Astrocyte (in vitro differentiated cells and primary cell): ENCODE data around the gene GLS. TPM values are rescaled to one million over a fixed set of nuclear protein-coding genes. Genes with fewer than 3 reads are reported as not detected.
"Not testable (repeated sequence)": the region's sequence is repeated elsewhere in the genome, so short reads cannot be mapped to it uniquely, and the experiment has no call there.

Source experiments
- DNase-seq: peaks from one replicate; pipeline ENCODE4 v3.0.0-alpha.2; 2010; ENCODE audit warnings: low read depth
- FAIRE-seq: peaks from 2 replicates; lab custom pipeline; 2011; peaks lifted over from hg19 to GRCh38; lab: Jason Lieb, UNC
- H2AFZ ChIP-seq: 2 replicates; pipeline ENCODE4 v1.6.0; 2012; ENCODE audit warnings: low read depth, low read length, inconsistent platforms
- H3K27ac ChIP-seq: 2 replicates; pipeline ENCODE4 v1.5.1; 2011; ENCODE audit warnings: low read depth, low read length, inconsistent platforms
- H3K27me3 ChIP-seq: 2 replicates; pipeline ENCODE4 v1.6.0; 2011; ENCODE audit warnings: low read length, inconsistent platforms; ENCODE audit not compliant: insufficient read depth
- H3K36me3 ChIP-seq: 2 replicates; pipeline ENCODE4 v1.5.1; 2011; ENCODE audit warnings: low read length, inconsistent platforms; ENCODE audit not compliant: insufficient read depth
- H3K4me1 ChIP-seq: 2 replicates; pipeline ENCODE4 v1.5.1; 2011; ENCODE audit warnings: low read length, inconsistent platforms; ENCODE audit not compliant: insufficient read depth
- H3K4me2 ChIP-seq: 2 replicates; pipeline ENCODE4 v1.6.0; 2012; ENCODE audit warnings: low read length, inconsistent platforms
- H3K4me3 ChIP-seq: 2 replicates; pipeline ENCODE4 v1.5.1; 2011; ENCODE audit warnings: low read depth, mild to moderate bottlenecking, low read length, inconsistent platforms; ENCODE audit not compliant: insufficient read depth
- H3K79me2 ChIP-seq: 2 replicates; pipeline ENCODE4 v1.6.0; 2012; ENCODE audit warnings: mild to moderate bottlenecking, low read length, inconsistent platforms; ENCODE audit not compliant: insufficient read depth
- H3K9ac ChIP-seq: 2 replicates; pipeline ENCODE4 v1.6.0; 2012; ENCODE audit warnings: mild to moderate bottlenecking, low read length, inconsistent platforms
- H3K9me3 ChIP-seq: 2 replicates; pipeline ENCODE4 v1.5.1; 2012; ENCODE audit warnings: low read depth, mild to moderate bottlenecking, low read length, inconsistent platforms; ENCODE audit not compliant: insufficient read depth
- H4K20me1 ChIP-seq: 2 replicates; pipeline ENCODE4 v1.6.0; 2012; ENCODE audit warnings: low read length, inconsistent platforms; ENCODE audit not compliant: insufficient read depth
- H3K27ac Mint-ChIP-seq: one replicate; pipeline ENCODE4 v1.8.0; 2021; ENCODE audit warnings: mild to moderate bottlenecking, mixed read lengths; ENCODE audit not compliant: unreplicated experiment
- H3K27me3 Mint-ChIP-seq: one replicate; pipeline ENCODE4 v1.8.0; 2021; ENCODE audit warnings: low read depth, mixed read lengths; ENCODE audit not compliant: unreplicated experiment
- H3K36me3 Mint-ChIP-seq: one replicate; pipeline ENCODE4 v1.8.0; 2021; ENCODE audit warnings: low read depth, mixed read lengths; ENCODE audit not compliant: unreplicated experiment
- H3K4me1 Mint-ChIP-seq: one replicate; pipeline ENCODE4 v1.8.0; 2021; ENCODE audit warnings: low read depth, mixed read lengths; ENCODE audit not compliant: unreplicated experiment
- H3K4me3 Mint-ChIP-seq: one replicate; pipeline ENCODE4 v1.8.0; 2021; ENCODE audit warnings: mild to moderate bottlenecking, moderate library complexity, mixed read lengths; ENCODE audit not compliant: unreplicated experiment
- H3K9me3 Mint-ChIP-seq: one replicate; pipeline ENCODE4 v1.8.0; 2021; ENCODE audit warnings: mild to moderate bottlenecking, mixed read lengths; ENCODE audit not compliant: unreplicated experiment
- CTCF ChIP-seq: IDR thresholded peaks from 2 replicates; pipeline ENCODE4 v1.5.1; 2011; ENCODE audit warnings: low read depth, mild to moderate bottlenecking, inconsistent platforms, low read length, moderate library complexity; ENCODE audit not compliant: insufficient read depth
- EZH2 ChIP-seq: IDR thresholded peaks from 2 replicates; pipeline ENCODE4 v1.6.1; 2012; ENCODE audit warnings: mild to moderate bottlenecking, low read length, inconsistent platforms; ENCODE audit not compliant: insufficient read depth
- total RNA-seq: library from RNA; stranded (reverse); gene quantifications from 2 replicates; pipeline ENCODE4 v1.2.1, GENCODE V29; 2021

Gene GLS
- total RNA-seq, 1 donor from 2014 or later: 189 TPM

GRCh38 chr2:190867212-190867611, 13.4 kb upstream of the GLS start:
- no peak overlapping the region for H3K9ac ChIP-seq
- no peaks in the 10 kb centered on the region for H3K9me3 ChIP-seq
- peak overlapping the region; percentile 8 for H2AFZ ChIP-seq
- H3K27ac Mint-ChIP-seq: peak overlapping the region; percentile 79
- FAIRE-seq (peak; percentile 91), DNase-seq (peak; percentile 75)
- peak overlapping the region; percentile 28 for H3K4me2 ChIP-seq
- no peak for TF ChIP-seq EZH2
- no peak for TF ChIP-seq CTCF
- no peaks in the 10 kb centered on the region for H3K79me2 ChIP-seq
- H4K20me1 ChIP-seq: no peaks in the 10 kb centered on the region
- no peaks in the 10 kb centered on the region for H3K36me3 Mint-ChIP-seq
- H3K27me3 Mint-ChIP-seq: no peaks in the 10 kb centered on the region
- peaks cover 9% of the 10 kb centered on the region for H3K4me1 ChIP-seq
- no peaks in the 10 kb centered on the region for H3K36me3 ChIP-seq
- peaks cover 34% of the 10 kb centered on the region for H3K4me1 Mint-ChIP-seq
- no peaks in the 10 kb centered on the region for H3K27me3 ChIP-seq
- no peak overlapping the region for H3K4me3 ChIP-seq
- H3K27ac ChIP-seq: no peak overlapping the region
- peaks cover 6% of the 10 kb centered on the region for H3K9me3 Mint-ChIP-seq
- no peak overlapping the region for H3K4me3 Mint-ChIP-seq

GRCh38 chr2:190867832-190868231, 12.8 kb upstream of the GLS start:
- Histone ChIP-seq H3K27ac (no peak overlapping the region), H3K36me3 (no peaks in the 10 kb centered on the region), H2AFZ (no peak overlapping the region), H3K27me3 (no peaks in the 10 kb centered on the region), H3K79me2 (no peaks in the 10 kb centered on the region), H3K4me2 (no peak overlapping the region), H3K4me1 (peaks cover 9% of the 10 kb centered on the region), H4K20me1 (no peaks in the 10 kb centered on the region), H3K4me3 (no peak overlapping the region), H3K9me3 (no peaks in the 10 kb centered on the region), H3K9ac (no peak overlapping the region)
- Mint-ChIP-seq H3K9me3 (peaks cover 6% of the 10 kb centered on the region), H3K4me1 (peaks cover 28% of the 10 kb centered on the region), H3K27ac (no peak overlapping the region), H3K27me3 (no peaks in the 10 kb centered on the region), H3K36me3 (no peaks in the 10 kb centered on the region), H3K4me3 (no peak overlapping the region)
- no peak for DNase-seq
- no peak for TF ChIP-seq CTCF
- TF ChIP-seq EZH2: no peak
- no peak for FAIRE-seq

- peaks cover 9% of the 10 kb centered on the region for H3K4me1 ChIP-seq
- H3K27ac ChIP-seq: no peak overlapping the region
- no peaks in the 10 kb centered on the region for H4K20me1 ChIP-seq
- TF ChIP-seq CTCF (no peak), EZH2 (no peak)
- Mint-ChIP-seq H3K27me3 (no peaks in the 10 kb centered on the region), H3K9me3 (peaks cover 6% of the 10 kb centered on the region), H3K4me1 (peaks cover 11% of the 10 kb centered on the region), H3K4me3 (no peak overlapping the region), H3K36me3 (no peaks in the 10 kb centered on the region), H3K27ac (no peak overlapping the region)
- no peaks in the 10 kb centered on the region for H3K36me3 ChIP-seq
- no peak overlapping the region for H3K4me3 ChIP-seq
- DNase-seq (no peak), FAIRE-seq (no peak)
- H2AFZ ChIP-seq: no peak overlapping the region
- no peaks in the 10 kb centered on the region for H3K27me3 ChIP-seq
- no peak overlapping the region for H3K4me2 ChIP-seq
- no peaks in the 10 kb centered on the region for H3K9me3 ChIP-seq
- H3K79me2 ChIP-seq: no peaks in the 10 kb centered on the region
- no peak overlapping the region for H3K9ac ChIP-seq
Observed at GRCh38 chr2:190869721-190870120, 10.9 kb upstream of the GLS start.

DNA sequence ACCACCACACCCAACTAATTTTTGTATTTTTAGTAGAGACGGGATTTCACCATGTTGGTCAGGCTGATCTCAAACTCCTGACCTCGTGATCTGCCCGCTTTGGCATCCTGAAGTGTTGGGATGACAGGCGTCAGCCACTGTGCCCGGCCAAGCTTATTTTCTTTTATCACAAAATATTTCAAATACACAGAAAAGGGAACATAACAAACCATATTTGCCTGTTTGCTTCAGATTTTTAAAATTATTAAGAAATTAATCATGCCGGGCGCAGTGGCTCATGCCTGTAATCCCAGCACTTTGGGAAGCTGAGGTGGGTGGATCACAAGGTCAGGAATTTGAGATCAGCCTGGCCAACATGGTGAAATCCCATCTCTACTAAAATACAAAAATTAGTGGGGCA, 7.2 kb upstream of the GLS start:
- H3K4me2 ChIP-seq, H3K27me3 ChIP-seq, H3K9me3 Mint-ChIP-seq, H3K36me3 Mint-ChIP-seq, FAIRE-seq, H3K27me3 Mint-ChIP-seq, H2AFZ ChIP-seq, H3K4me3 Mint-ChIP-seq, H3K4me3 ChIP-seq, H3K79me2 ChIP-seq, H3K9ac ChIP-seq, H3K27ac ChIP-seq, H4K20me1 ChIP-seq, DNase-seq, H3K27ac Mint-ChIP-seq, H3K4me1 ChIP-seq, H3K9me3 ChIP-seq, H3K4me1 Mint-ChIP-seq, H3K36me3 ChIP-seq: not testable (repeated sequence)
